ENCODE measurements around the gene PKM.
A peak's percentile ranks its signal among the peaks of the same experiment; 100 is the strongest.

PKM gene

DNA sequence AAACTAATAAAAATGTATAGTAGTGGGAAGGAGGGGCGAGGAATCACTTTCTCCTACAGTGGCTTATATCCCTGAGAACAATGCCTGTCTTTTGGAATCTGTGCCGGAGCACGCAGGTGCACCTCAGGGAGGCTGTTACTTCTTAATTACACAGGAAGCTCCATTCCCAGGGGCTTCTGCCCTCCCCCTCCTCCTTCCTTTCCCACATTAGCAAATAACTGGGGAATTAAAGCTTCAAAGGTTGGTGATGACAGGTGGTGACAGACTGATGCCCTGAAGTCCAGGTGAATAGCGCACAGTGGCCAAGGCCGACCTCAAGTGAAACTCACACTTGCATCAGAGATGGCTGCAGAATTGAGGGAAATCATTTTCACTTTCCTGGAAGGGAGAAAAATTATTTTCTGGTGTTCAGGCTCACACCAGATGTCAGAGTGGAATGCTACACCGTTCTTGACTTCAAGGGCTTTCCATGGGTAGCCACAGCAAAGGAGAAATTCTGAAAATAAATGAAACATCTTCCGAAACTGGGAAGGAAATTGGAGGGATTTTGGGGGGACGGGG is 37.1 kb downstream of the PKM start:
- Histone ChIP-seq H3K9me3 (ENCODE audit: control extremely low read depth in 1 of 5, control insufficient read depth in 4 of 5, insufficient read depth in 2 of 5, low read depth in 1 of 5, low read length in 4 of 5) (peaks cover 0 to 1% (median 0%) of the 10 kb centered on the region in 5 experiments), H3K27ac (ENCODE audit: insufficient read depth in 1 of 2, low read depth in 1 of 2, low read length in 2 of 2, poor library complexity in 1 of 2, severe bottlenecking in 2 of 2) (no peak overlapping the region), H3K36me3 (ENCODE audit: control insufficient read depth in 4 of 4, insufficient read depth in 4 of 4, low read length in 3 of 4) (peaks cover 0 to 10% (median 3%) of the 10 kb centered on the region in 4 experiments), H3K27me3 (replicated peaks in 2 of 5; ENCODE audit: control insufficient read depth in 4 of 5, insufficient read depth in 5 of 5, low read length in 4 of 5) (peaks cover 0 to 25% (median 11%) of the 10 kb centered on the region in 5 experiments), H3K4me1 (ENCODE audit: control extremely low read depth in 1 of 4, control insufficient read depth in 4 of 4, insufficient read depth in 4 of 4, low read length in 3 of 4) (peaks cover 5 to 17% (median 7%) of the 10 kb centered on the region in 4 experiments), H3K4me3 (ENCODE audit: control insufficient read depth in 1 of 7, extremely low read depth in 1 of 7, insufficient read depth in 4 of 7, low read depth in 2 of 7, low read length in 6 of 7) (no peak overlapping the region)
- ChIA-PET CTCF (interaction anchor here (1.3 to 8.7 kb wide), 4 partner anchors 8 to 94 kb away, joined by 3 to 82 read pairs (median 4); no protein-coding TSS in a partner anchor), POLR2A (no interaction called here)
- no peak for DNase-seq
- 100% methylated on average over 5 of the region's 8 CpGs for WGBS (ENCODE audit: insufficient coverage)

DNA sequence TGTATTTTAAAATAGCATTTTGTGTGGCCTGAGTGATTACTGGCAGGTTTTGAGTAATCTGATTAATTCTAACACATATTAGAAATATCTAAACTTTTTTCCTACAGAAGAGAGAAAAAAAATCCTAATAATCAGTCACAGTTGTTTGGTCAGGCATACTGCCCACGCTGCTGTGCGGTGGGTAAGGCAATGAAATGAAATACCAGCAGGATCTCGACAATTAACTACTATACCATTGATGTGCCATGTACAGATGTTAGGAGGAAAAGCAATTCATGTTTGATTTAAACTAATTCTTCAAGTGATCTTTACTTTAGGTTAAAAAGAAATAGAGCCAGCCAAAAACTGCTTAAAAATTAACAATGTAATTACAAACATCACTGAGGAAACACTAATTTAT is 38.6 kb downstream of the PKM start:
- WGBS (ENCODE audit: insufficient coverage): no CpG with 5 or more reads among the region's 3 CpGs
- H3K4me3 ChIP-seq (ENCODE audit: control insufficient read depth in 1 of 7, extremely low read depth in 1 of 7, insufficient read depth in 4 of 7, low read depth in 2 of 7, low read length in 6 of 7): no peak overlapping the region
- no peak overlapping the region for H3K27ac ChIP-seq (ENCODE audit: insufficient read depth in 1 of 2, low read depth in 1 of 2, low read length in 2 of 2, poor library complexity in 1 of 2, severe bottlenecking in 2 of 2)
- H3K27me3 ChIP-seq (replicated peaks in 2 of 5; ENCODE audit: control insufficient read depth in 4 of 5, insufficient read depth in 5 of 5, low read length in 4 of 5): peaks cover 0 to 12% (median 8%) of the 10 kb centered on the region in 5 experiments
- POLR2A ChIA-PET: no interaction called here
- CTCF ChIA-PET: no interaction called here
- peaks cover 0 to 1% (median 0%) of the 10 kb centered on the region in 5 experiments for H3K9me3 ChIP-seq (ENCODE audit: control extremely low read depth in 1 of 5, control insufficient read depth in 4 of 5, insufficient read depth in 2 of 5, low read depth in 1 of 5, low read length in 4 of 5)
- H3K36me3 ChIP-seq (ENCODE audit: control insufficient read depth in 4 of 4, insufficient read depth in 4 of 4, low read length in 3 of 4): no peaks in the 10 kb centered on the region
- no peak for DNase-seq
- peaks cover 5 to 14% (median 7%) of the 10 kb centered on the region in 4 experiments for H3K4me1 ChIP-seq (ENCODE audit: control extremely low read depth in 1 of 4, control insufficient read depth in 4 of 4, insufficient read depth in 4 of 4, low read length in 3 of 4)

DNA sequence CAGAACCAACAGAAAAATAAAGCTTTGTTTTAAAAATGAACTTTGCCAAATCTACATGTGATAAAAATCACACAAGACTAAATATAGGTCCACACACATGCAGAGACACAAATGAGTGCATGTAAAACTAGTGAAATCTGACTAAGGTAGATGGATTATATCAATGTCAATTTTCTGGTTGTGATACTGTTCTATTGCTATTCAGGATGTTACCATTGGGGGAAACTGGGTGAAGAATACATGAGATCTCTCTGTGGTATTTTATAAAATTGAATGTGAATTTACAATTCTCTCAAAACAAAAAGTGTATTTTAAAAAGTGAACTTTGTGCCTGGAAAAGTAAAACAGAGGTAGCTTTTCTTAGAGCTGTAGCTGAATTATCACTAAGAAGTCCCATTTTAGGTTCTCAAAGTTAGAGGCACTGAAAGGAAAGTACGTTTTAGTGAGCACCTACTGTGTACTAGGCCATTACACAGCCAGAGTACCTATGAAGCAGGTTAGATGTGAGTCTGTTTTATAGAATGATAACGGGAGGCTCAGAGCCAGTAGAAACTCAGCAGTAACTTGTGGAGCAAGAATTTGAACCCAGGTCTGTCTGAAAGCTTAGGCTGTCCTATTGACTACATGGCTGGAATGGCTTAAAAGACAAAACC is 41.6 kb downstream of the PKM start:
- Histone ChIP-seq H3K4me3 (ENCODE audit: control insufficient read depth in 1 of 7, extremely low read depth in 1 of 7, insufficient read depth in 4 of 7, low read depth in 2 of 7, low read length in 6 of 7) (no peak overlapping the region), H3K36me3 (ENCODE audit: control insufficient read depth in 4 of 4, insufficient read depth in 4 of 4, low read length in 3 of 4) (no peaks in the 10 kb centered on the region), H3K27me3 (replicated peaks in 2 of 5; ENCODE audit: control insufficient read depth in 4 of 5, insufficient read depth in 5 of 5, low read length in 4 of 5) (peaks cover 4 to 13% (median 9%) of the 10 kb centered on the region in 5 experiments), H3K4me1 (ENCODE audit: control extremely low read depth in 1 of 4, control insufficient read depth in 4 of 4, insufficient read depth in 4 of 4, low read length in 3 of 4) (peaks cover 0 to 2% (median under 1%) of the 10 kb centered on the region in 4 experiments), H3K27ac (ENCODE audit: insufficient read depth in 1 of 2, low read depth in 1 of 2, low read length in 2 of 2, poor library complexity in 1 of 2, severe bottlenecking in 2 of 2) (no peak overlapping the region), H3K9me3 (ENCODE audit: control extremely low read depth in 1 of 5, control insufficient read depth in 4 of 5, insufficient read depth in 2 of 5, low read depth in 1 of 5, low read length in 4 of 5) (peaks cover 0 to 1% (median 0%) of the 10 kb centered on the region in 5 experiments)
- ChIA-PET POLR2A (interaction anchor here (0.6 kb wide), 1 partner anchor 403 kb away, joined by 3 read pairs; no protein-coding TSS in a partner anchor), CTCF (interaction anchor here (0.9 to 1.7 kb wide), 2 partner anchors 33 to 95 kb away, joined by 3 to 4 read pairs; no protein-coding TSS in a partner anchor)
- DNase-seq: no peak
- 100% methylated on average over 1 of the region's 2 CpGs for WGBS (ENCODE audit: insufficient coverage)

DNA sequence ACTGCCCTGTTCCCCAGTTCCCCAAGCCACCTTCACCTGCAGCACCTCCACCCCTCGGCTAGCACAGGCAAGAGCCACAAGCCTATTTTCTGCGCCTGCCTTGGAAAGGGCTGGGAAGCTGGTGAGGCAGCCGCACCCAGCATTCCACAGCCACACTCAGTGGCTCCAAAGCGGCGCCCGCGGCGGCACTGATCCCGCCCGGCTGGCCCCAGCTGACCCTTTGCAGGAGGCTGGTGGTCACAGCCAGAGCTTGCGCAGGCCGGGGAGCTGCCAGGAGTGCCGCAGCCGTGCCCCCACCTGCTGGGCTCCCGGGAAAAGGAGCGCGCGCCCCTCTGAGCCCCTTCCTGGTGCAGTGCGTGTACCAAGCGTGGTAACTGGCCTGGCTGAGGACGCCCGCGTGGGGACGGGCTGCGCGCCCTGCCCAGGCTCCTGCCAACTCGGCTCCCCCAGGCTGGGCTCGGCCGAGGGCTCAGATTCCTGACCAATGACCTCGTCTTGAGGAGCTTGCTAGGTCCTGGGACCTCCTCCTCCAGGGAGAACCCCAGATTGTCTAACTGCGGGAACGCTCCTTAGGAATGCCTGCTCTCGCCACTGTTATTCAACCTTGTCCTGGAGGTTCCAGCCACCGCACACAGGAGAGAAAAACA is 46.7 kb downstream of the PKM start:
- Histone ChIP-seq H3K4me3 (ENCODE audit: control insufficient read depth in 1 of 7, extremely low read depth in 1 of 7, insufficient read depth in 4 of 7, low read depth in 2 of 7, low read length in 6 of 7) (peak overlapping the region in 3 of 7 experiments; percentile 19 to 45 (median 19)), H3K36me3 (ENCODE audit: control insufficient read depth in 4 of 4, insufficient read depth in 4 of 4, low read length in 3 of 4) (no peaks in the 10 kb centered on the region), H3K9me3 (ENCODE audit: control extremely low read depth in 1 of 5, control insufficient read depth in 4 of 5, insufficient read depth in 2 of 5, low read depth in 1 of 5, low read length in 4 of 5) (peaks cover 0 to 1% (median 0%) of the 10 kb centered on the region in 5 experiments), H3K27me3 (replicated peaks in 2 of 5; ENCODE audit: control insufficient read depth in 4 of 5, insufficient read depth in 5 of 5, low read length in 4 of 5) (peaks cover 4 to 33% (median 17%) of the 10 kb centered on the region in 5 experiments), H3K27ac (ENCODE audit: insufficient read depth in 1 of 2, low read depth in 1 of 2, low read length in 2 of 2, poor library complexity in 1 of 2, severe bottlenecking in 2 of 2) (no peak overlapping the region), H3K4me1 (ENCODE audit: control extremely low read depth in 1 of 4, control insufficient read depth in 4 of 4, insufficient read depth in 4 of 4, low read length in 3 of 4) (peaks cover 0 to 4% (median 4%) of the 10 kb centered on the region in 4 experiments)
- DNase-seq: no peak
- ChIA-PET POLR2A (no interaction called here), CTCF (no interaction called here)
- WGBS (ENCODE audit: insufficient coverage): 11% methylated on average over 32 of the region's 34 CpGs

DNA sequence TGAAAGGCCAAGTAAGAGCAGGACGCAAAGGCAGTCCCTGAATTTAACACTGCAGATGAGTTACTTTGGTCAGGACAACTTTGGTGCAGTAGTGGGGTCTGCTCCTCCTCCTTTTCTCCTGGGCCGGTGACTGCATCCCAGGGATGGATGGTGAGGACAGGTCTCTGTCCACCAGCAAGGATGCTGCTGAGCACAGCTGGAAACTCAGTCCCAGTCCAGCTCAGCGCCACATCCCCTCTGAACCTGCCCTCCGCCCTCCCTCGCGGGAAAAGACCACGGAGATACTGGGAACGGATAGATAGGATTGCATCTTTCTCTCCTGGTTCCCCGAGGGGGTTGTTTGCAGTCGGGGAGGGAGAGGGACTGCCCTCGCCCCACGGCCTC is 47.2 kb downstream of the PKM start:
- Histone ChIP-seq H3K4me1 (ENCODE audit: control extremely low read depth in 1 of 4, control insufficient read depth in 4 of 4, insufficient read depth in 4 of 4, low read length in 3 of 4) (peaks cover 0 to 4% (median 4%) of the 10 kb centered on the region in 4 experiments), H3K27me3 (replicated peaks in 2 of 5; ENCODE audit: control insufficient read depth in 4 of 5, insufficient read depth in 5 of 5, low read length in 4 of 5) (peaks cover 4 to 33% (median 17%) of the 10 kb centered on the region in 5 experiments), H3K9me3 (ENCODE audit: control extremely low read depth in 1 of 5, control insufficient read depth in 4 of 5, insufficient read depth in 2 of 5, low read depth in 1 of 5, low read length in 4 of 5) (no peaks in the 10 kb centered on the region), H3K4me3 (ENCODE audit: control insufficient read depth in 1 of 7, extremely low read depth in 1 of 7, insufficient read depth in 4 of 7, low read depth in 2 of 7, low read length in 6 of 7) (no peak overlapping the region), H3K27ac (ENCODE audit: insufficient read depth in 1 of 2, low read depth in 1 of 2, low read length in 2 of 2, poor library complexity in 1 of 2, severe bottlenecking in 2 of 2) (no peak overlapping the region), H3K36me3 (ENCODE audit: control insufficient read depth in 4 of 4, insufficient read depth in 4 of 4, low read length in 3 of 4) (no peaks in the 10 kb centered on the region)
- POLR2A ChIA-PET: no interaction called here
- WGBS (ENCODE audit: insufficient coverage): 59% methylated on average over 8 of the region's 12 CpGs
- DNase-seq: no peak
- CTCF ChIA-PET: no interaction called here

GRCh38 chr15:72182673-72183072 is 48.3 kb downstream of the PKM start:
- POLR2A ChIA-PET: no interaction called here
- CTCF ChIA-PET: interaction anchor here (0.6 kb wide), 1 partner anchor 97 kb away, joined by 3 read pairs; no protein-coding TSS in a partner anchor
- no peak for DNase-seq
- Histone ChIP-seq H3K27ac (ENCODE audit: insufficient read depth in 1 of 2, low read depth in 1 of 2, low read length in 2 of 2, poor library complexity in 1 of 2, severe bottlenecking in 2 of 2) (no peak overlapping the region), H3K9me3 (ENCODE audit: control extremely low read depth in 1 of 5, control insufficient read depth in 4 of 5, insufficient read depth in 2 of 5, low read depth in 1 of 5, low read length in 4 of 5) (no peaks in the 10 kb centered on the region), H3K4me1 (ENCODE audit: control extremely low read depth in 1 of 4, control insufficient read depth in 4 of 4, insufficient read depth in 4 of 4, low read length in 3 of 4) (peaks cover 0 to 10% (median 4%) of the 10 kb centered on the region in 4 experiments), H3K36me3 (ENCODE audit: control insufficient read depth in 4 of 4, insufficient read depth in 4 of 4, low read length in 3 of 4) (no peaks in the 10 kb centered on the region), H3K4me3 (ENCODE audit: control insufficient read depth in 1 of 7, extremely low read depth in 1 of 7, insufficient read depth in 4 of 7, low read depth in 2 of 7, low read length in 6 of 7) (no peak overlapping the region), H3K27me3 (replicated peaks in 2 of 5; ENCODE audit: control insufficient read depth in 4 of 5, insufficient read depth in 5 of 5, low read length in 4 of 5) (peaks cover 4 to 33% (median 17%) of the 10 kb centered on the region in 5 experiments)
- 95% methylated on average over 3 of the region's 3 CpGs for WGBS (ENCODE audit: insufficient coverage)
